Measurements from ENCODE around the gene CORO6.

The CORO6 gene

GRCh38 chr17:29630630-29631193 lies 8.0 kb upstream of the CORO6 start:
- DNase-seq (ENCODE audit: low read depth in 2 of 2) = no peak

GRCh38 chr17:29629839-29630238 lies 7.1 kb upstream of the CORO6 start:
- DNase-seq (ENCODE audit: low read depth in 2 of 2) = no peak

- no peak for DNase-seq (ENCODE audit: low read depth in 2 of 2)
Observed at GRCh38 chr17:29628644-29629043, 5.9 kb upstream of the CORO6 start.

GRCh38 chr17:29627951-29628350 lies 5.2 kb upstream of the CORO6 start:
- DNase-seq (ENCODE audit: low read depth in 2 of 2) = no peak

GRCh38 chr17:29625037-29625750 lies 2.5 kb upstream of the CORO6 start:
- DNase-seq (ENCODE audit: low read depth in 2 of 2) = no peak

- no peak for DNase-seq (ENCODE audit: low read depth in 2 of 2)
Observed at GRCh38 chr17:29624586-29624985, 1.9 kb upstream of the CORO6 start.

GRCh38 chr17:29623283-29623647 lies 553 bp upstream of the CORO6 start:
- DNase-seq (ENCODE audit: low read depth in 2 of 2) = no peak

GRCh38 chr17:29621751-29622194 lies 939 bp downstream of the CORO6 start:
- DNase-seq (ENCODE audit: low read depth in 2 of 2) = no peak

- no peak for DNase-seq (ENCODE audit: low read depth in 2 of 2)
Observed at GRCh38 chr17:29620779-29621500, 1.8 kb downstream of the CORO6 start.

GRCh38 chr17:29620271-29620670 lies 2.4 kb downstream of the CORO6 start:
- DNase-seq (ENCODE audit: low read depth in 2 of 2) = no peak

- no peak for DNase-seq (ENCODE audit: low read depth in 2 of 2)
Observed at GRCh38 chr17:29619251-29619650, 3.5 kb downstream of the CORO6 start.

- no peak for DNase-seq (ENCODE audit: low read depth in 2 of 2)
Observed at GRCh38 chr17:29618272-29619065, 4.2 kb downstream of the CORO6 start.

GRCh38 chr17:29617481-29618271 lies 5.0 kb downstream of the CORO6 start:
- DNase-seq (ENCODE audit: low read depth in 2 of 2) = peak; percentile 76 to 79

- DNase-seq (ENCODE audit: low read depth in 2 of 2) = peak; percentile 72 to 80
Observed at GRCh38 chr17:29617125-29617480, 5.6 kb downstream of the CORO6 start.

- DNase-seq (ENCODE audit: low read depth in 2 of 2) = no peak
Observed at GRCh38 chr17:29616300-29617048, 6.2 kb downstream of the CORO6 start.

GRCh38 chr17:29615492-29616299 lies 7.0 kb downstream of the CORO6 start:
- peak; percentile 67 to 73 for DNase-seq (ENCODE audit: low read depth in 2 of 2)

- peak in 1 of 2 donors; percentile 43 for DNase-seq (ENCODE audit: low read depth in 2 of 2)
Observed at GRCh38 chr17:29615048-29615385, 7.7 kb downstream of the CORO6 start.

- DNase-seq (ENCODE audit: low read depth in 2 of 2) = no peak
Observed at GRCh38 chr17:29614349-29615047, 8.2 kb downstream of the CORO6 start.

GRCh38 chr17:29613856-29614255 lies 8.9 kb downstream of the CORO6 start:
- no peak for DNase-seq (ENCODE audit: low read depth in 2 of 2)

Measured in activated CD8-positive, alpha-beta memory T cell treated with anti-CD3 and anti-CD28 coated beads for 4 hours (primary cell).